Type B pancreatic cell (in vitro differentiated cells): ENCODE measurements around the gene TRIM68. TPM values are rescaled to one million over a fixed set of nuclear protein-coding genes. Genes with fewer than 3 reads are reported as not detected.
A peak's percentile ranks its signal among the peaks of the same experiment; 100 is the strongest.

ENCODE experiments used
- DNase-seq: peaks from one replicate; pipeline ENCODE4 v3.0.0; 2021; ENCODE audit warnings: mixed read lengths; ENCODE audit not compliant: unreplicated experiment; ENCODE audit errors: extremely low spot score
- H3K27ac Mint-ChIP-seq: 2 replicates; pipeline ENCODE4 v1.8.0; 2021; ENCODE audit warnings: mild to moderate bottlenecking, mixed read lengths
- H3K27me3 Mint-ChIP-seq: 2 replicates; pipeline ENCODE4 v1.8.0; 2021; ENCODE audit warnings: mixed read lengths
- H3K36me3 Mint-ChIP-seq: 2 replicates; pipeline ENCODE4 v1.8.0; 2021; ENCODE audit warnings: mixed read lengths
- H3K4me1 Mint-ChIP-seq: one replicate; pipeline ENCODE4 v1.8.0; 2021; ENCODE audit warnings: mixed read lengths; ENCODE audit not compliant: unreplicated experiment
- H3K4me3 Mint-ChIP-seq: 2 replicates; pipeline ENCODE4 v1.8.0; 2021; ENCODE audit warnings: mild to moderate bottlenecking, mixed read lengths
- H3K9me3 Mint-ChIP-seq: 2 replicates; pipeline ENCODE4 v1.8.0; 2021; ENCODE audit warnings: mixed read lengths
- CTCF ChIP-seq: fragments of 200-600 bp; sonication (generic); conservative IDR thresholded peaks from 2 replicates; pipeline ENCODE4 v1.5.0; 2021; ENCODE audit warnings: antibody characterized with exemption, mild to moderate bottlenecking
- long read RNA-seq: library from polyadenylated mRNA; unstranded; transcript quantifications from one replicate; pipeline ENCODE4 v2.0.0, GENCODE V29; 2020
- total RNA-seq: library from RNA; stranded (reverse); gene quantifications from 2 replicates; pipeline ENCODE4 v1.2.1, GENCODE V29; 2021; ENCODE audit warnings: low replicate concordance

The TRIM68 gene
- 13.9 and 14.5 TPM in 2 replicates for total RNA-seq
- long read RNA-seq, transcript TRIM68-201 (7 exons, 3,352 nt), result major isoform, 5 of 24 reads
- long read RNA-seq, partial matches to known transcripts, result 4 of 24 reads
- long read RNA-seq, other reads (novel, unspliced or antisense), result 11 of 24 reads

GRCh38 chr11:4607781-4608666, at the start of gene TRIM68:
Gene TRIM68, minus strand, starts transcription at chr11:4608231. Its CDS starts 2,727 bp downstream, at chr11:4605504.
- H3K36me3 Mint-ChIP-seq, result peaks cover 10% of the 10 kb centered on the region
- H3K9me3 Mint-ChIP-seq, result no peaks in the 10 kb centered on the region
- H3K4me3 Mint-ChIP-seq, result peak within 1 kb of the TSS; percentile 91
- TF ChIP-seq CTCF, result no peak
- peak within 1 kb of the TSS; percentile 57 for H3K27ac Mint-ChIP-seq
- peak; percentile 95 for DNase-seq
- H3K4me1 Mint-ChIP-seq, result peaks cover 14% of the 10 kb centered on the region
- H3K27me3 Mint-ChIP-seq, result peaks cover 11% of the 10 kb centered on the region

- no peak for DNase-seq
- H3K27ac Mint-ChIP-seq, result no peak overlapping the region
- H3K9me3 Mint-ChIP-seq, result no peaks in the 10 kb centered on the region
- no peak overlapping the region for H3K4me3 Mint-ChIP-seq
- H3K4me1 Mint-ChIP-seq, result no peaks in the 10 kb centered on the region
- TF ChIP-seq CTCF, result no peak
- no peaks in the 10 kb centered on the region for H3K36me3 Mint-ChIP-seq
- peaks cover 3% of the 10 kb centered on the region for H3K27me3 Mint-ChIP-seq
These were observed 46.8 kb upstream of the TRIM68 start for GRCh38 chr11:4654635-4655369.

- Mint-ChIP-seq H3K4me3 (no peak overlapping the region), H3K9me3 (no peaks in the 10 kb centered on the region), H3K27ac (no peak overlapping the region), H3K36me3 (no peaks in the 10 kb centered on the region), H3K4me1 (peaks cover 4% of the 10 kb centered on the region), H3K27me3 (peaks cover 3% of the 10 kb centered on the region)
- no peak for DNase-seq
- no peak for TF ChIP-seq CTCF
These were observed 39.7 kb upstream of the TRIM68 start for GRCh38 chr11:4647766-4648165.

GRCh38 chr11:4645974-4646373, 37.9 kb upstream of the TRIM68 start:
- Mint-ChIP-seq H3K4me3 (no peak overlapping the region), H3K9me3 (no peaks in the 10 kb centered on the region), H3K27me3 (peaks cover 3% of the 10 kb centered on the region), H3K36me3 (no peaks in the 10 kb centered on the region), H3K27ac (no peak overlapping the region), H3K4me1 (peaks cover 4% of the 10 kb centered on the region)
- TF ChIP-seq CTCF, result no peak
- no peak for DNase-seq

- no peak overlapping the region for H3K27ac Mint-ChIP-seq
- H3K9me3 Mint-ChIP-seq, result no peaks in the 10 kb centered on the region
- no peak for TF ChIP-seq CTCF
- H3K27me3 Mint-ChIP-seq, result peaks cover 5% of the 10 kb centered on the region
- no peak for DNase-seq
- no peak overlapping the region for H3K4me3 Mint-ChIP-seq
- no peaks in the 10 kb centered on the region for H3K36me3 Mint-ChIP-seq
- peaks cover 4% of the 10 kb centered on the region for H3K4me1 Mint-ChIP-seq
These were observed 36.2 kb upstream of the TRIM68 start for GRCh38 chr11:4644233-4644632.
